ENCODE results near the gene SNX9.

Gene SNX9

DNA sequence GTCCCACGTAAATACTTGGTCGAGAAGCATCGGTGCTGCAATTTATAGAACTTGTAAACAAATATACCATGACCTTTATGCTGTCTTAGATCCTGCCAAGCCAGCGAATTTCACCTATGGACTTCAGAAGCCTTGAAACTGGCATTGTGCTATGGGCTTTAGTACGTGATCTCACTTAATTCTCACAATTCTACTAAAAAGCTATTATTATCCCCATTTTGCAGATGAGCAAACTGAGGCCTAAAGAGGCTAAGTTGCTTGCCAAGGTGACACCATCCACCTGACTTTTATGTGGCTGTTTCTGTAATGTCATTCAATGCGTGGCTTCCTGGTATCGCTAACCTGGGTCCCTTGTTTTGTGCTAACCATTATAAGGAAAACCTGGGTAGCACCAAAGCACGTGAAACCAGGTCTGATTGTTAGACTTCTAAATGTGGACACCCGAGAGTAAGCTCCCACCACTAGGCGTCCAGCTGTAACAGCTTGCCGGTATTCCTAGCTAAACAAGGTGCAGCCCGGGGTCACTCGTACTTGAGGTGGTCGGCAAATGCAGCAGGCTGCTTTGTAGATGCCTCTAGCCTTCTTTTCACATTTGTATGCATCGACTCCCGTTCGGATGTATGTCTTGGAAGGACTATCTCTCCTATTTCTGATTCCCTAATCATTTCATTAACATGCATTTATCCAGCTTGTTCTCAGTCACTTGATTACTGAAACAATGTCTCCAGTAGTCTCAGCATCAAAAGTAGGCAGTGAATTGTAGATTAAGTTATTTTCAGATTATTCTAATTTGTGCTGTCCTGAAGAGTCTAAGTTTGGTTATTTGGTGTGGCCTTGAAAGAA, 159.7 kb downstream of the SNX9 start:
- no peak for DNase-seq

- no peak for DNase-seq
These were observed 160.5 kb downstream of the SNX9 start for GRCh38 chr6:157983406-157984119.

- DNase-seq: no peak
These were observed 161.1 kb downstream of the SNX9 start for GRCh38 chr6:157984128-157984527.

- DNase-seq: no peak
These were observed 161.7 kb downstream of the SNX9 start for GRCh38 chr6:157984686-157985225.

GRCh38 chr6:157985378-157986155, 162.5 kb downstream of the SNX9 start:
- DNase-seq: no peak

GRCh38 chr6:157987788-157988699, 165.0 kb downstream of the SNX9 start:
- no peak for DNase-seq

- DNase-seq: no peak
These were observed 165.6 kb downstream of the SNX9 start for GRCh38 chr6:157988700-157989063.

DNA sequence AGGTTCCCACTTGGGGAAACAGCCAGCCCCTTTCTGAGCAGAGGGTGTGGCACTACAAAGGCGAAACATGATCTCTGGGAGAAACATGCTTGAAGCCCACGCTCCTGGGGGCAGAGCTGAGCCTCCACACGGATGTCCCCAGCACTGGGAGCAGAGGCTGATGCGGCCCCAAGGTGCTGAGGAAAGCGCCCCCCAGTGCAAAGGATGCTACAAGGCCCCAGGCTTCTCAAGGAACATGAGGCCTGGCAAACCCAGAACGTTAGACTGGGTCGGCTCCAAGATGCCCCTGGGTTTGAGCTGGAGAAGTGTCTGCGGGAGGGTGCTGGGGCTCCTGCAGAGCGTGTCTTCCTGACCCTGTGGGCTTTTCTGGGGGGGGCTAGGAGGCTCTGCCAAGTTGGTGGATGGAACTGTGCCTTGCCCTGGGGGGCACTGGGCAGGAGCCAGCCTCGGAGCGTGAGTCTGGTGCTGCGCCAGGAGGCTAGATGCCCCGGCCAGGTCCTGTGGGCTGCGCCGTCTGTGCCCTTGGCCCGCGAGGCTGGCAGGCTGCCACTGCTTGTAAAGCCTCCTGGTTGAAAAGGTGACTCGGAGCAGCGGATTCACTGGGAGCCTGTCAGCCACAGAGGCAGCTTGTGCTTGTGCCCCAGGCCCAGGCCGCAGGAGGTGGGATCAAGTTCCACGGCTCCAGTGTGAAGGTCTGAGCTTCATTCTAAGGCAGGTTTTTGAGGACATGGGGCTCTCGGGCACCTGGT, 166.7 kb downstream of the SNX9 start:
- DNase-seq: peak; percentile 94

DNA sequence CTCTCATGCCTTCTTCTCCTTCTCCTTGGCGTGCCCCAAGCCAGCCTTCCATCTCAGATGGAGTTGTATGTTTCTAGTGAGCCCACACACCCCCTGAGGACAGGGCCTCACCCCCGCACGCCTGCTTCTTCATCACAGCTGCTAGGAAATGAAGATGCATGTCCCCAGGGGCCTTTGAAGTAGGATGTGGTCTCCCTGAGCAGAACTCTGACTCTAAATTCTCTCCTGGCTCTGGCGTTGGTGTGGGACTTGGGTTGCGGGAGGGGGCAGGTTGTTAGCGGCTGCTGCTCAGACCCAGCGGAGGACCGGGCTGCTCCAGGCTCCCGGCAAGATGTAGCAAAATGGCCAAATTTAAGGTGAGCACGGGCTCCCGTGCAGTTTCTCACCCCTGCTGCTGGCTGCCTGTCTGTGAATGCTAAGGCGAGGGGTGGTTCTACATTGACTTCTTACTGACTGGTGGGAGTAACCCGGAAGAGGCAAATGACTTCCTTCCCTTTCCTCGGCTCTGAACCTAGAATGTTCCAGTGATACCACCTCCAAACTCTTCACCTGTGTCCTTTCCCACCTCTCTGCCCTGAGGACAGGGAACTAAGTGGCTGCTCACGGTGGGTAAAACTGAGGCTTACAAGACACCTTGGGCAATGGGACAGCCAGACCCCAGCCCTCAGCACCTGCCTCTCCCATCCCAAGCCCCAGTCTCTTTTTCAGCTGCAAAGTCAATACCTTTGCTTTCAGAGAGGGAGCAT, 167.4 kb downstream of the SNX9 start:
- no peak for DNase-seq

- DNase-seq: peak; percentile 96
These were observed 168.0 kb downstream of the SNX9 start for GRCh38 chr6:157991067-157991432.

GRCh38 chr6:157993076-157993475, 170.0 kb downstream of the SNX9 start:
- no peak for DNase-seq

- DNase-seq: no peak
These were observed 171.2 kb downstream of the SNX9 start for GRCh38 chr6:157994125-157994795.
